Endothelial cell of umbilical vein (primary cell): Measurements from ENCODE around the gene RAB3IL1. TPM values are rescaled to one million over a fixed set of nuclear protein-coding genes. Genes with fewer than 3 reads are reported as not detected.

ENCODE experiments used
- BruUV-seq: library from RNA; stranded (reverse); fragments of 400-500 nt; replicated peaks from 2 replicates; lab custom pipeline; 2021; lab: Mats Ljungman, UMichigan
- CTCF ChIA-PET: fragments of 300-600, 350-600 bp; sonication (Branson Sonifier 250); formaldehyde crosslinking; loops from one replicate; lab custom pipeline; 2021; ENCODE audit warnings: antibody characterized with exemption, inconsistent platforms; lab: Charles Lee
- POLR2A ChIA-PET: fragments of 300-600, 350-600 bp; sonication (Branson Sonifier 250); formaldehyde crosslinking; loops from one replicate; lab custom pipeline; 2021; ENCODE audit warnings: antibody characterized with exemption, inconsistent platforms; lab: Charles Lee
- DNase-seq: peaks from one replicate; pipeline ENCODE4 v3.0.0-alpha.2; 2011; ENCODE audit warnings: low read depth, low spot score
- FAIRE-seq: peaks from 2 replicates; lab custom pipeline; 2011; peaks lifted over from hg19 to GRCh38; lab: Jason Lieb, UNC
- H2AFZ ChIP-seq: 2 replicates; pipeline ENCODE4 v1.6.0; 2012; ENCODE audit warnings: low read depth, low read length, control low read depth, inconsistent platforms
- H3K27ac ChIP-seq: 2 replicates; pipeline ENCODE4 v1.5.1; 2011; ENCODE audit warnings: low read depth, mild to moderate bottlenecking, control low read depth, low read length, moderate library complexity; ENCODE audit not compliant: insufficient read depth
- H3K27me3 ChIP-seq, 2 experiments: 2 replicates each; pipeline versions ENCODE4 v1.6.0 to v1.6.1; 2011; ENCODE audit warnings: low read length in 2 of 2, mixed read lengths in 1 of 2; ENCODE audit not compliant: control insufficient read depth in 2 of 2, insufficient read depth in 2 of 2
- H3K36me3 ChIP-seq, 2 experiments: 2 replicates in 1 of 2; 3 replicates in 1 of 2; pipeline ENCODE4 v1.5.1; 2011; ENCODE audit warnings: low read length in 2 of 2, mild to moderate bottlenecking in 1 of 2, moderate library complexity in 1 of 2; ENCODE audit not compliant: control insufficient read depth in 2 of 2, insufficient read depth in 2 of 2; ENCODE audit errors: extremely low read depth in 1 of 2
- H3K4me1 ChIP-seq: 3 replicates; pipeline ENCODE4 v1.5.1; 2011; ENCODE audit warnings: mild to moderate bottlenecking, low read length; ENCODE audit not compliant: control insufficient read depth, insufficient read depth; ENCODE audit errors: extremely low read depth
- H3K4me2 ChIP-seq: 2 replicates; pipeline ENCODE4 v1.6.1; 2011; ENCODE audit warnings: low read length, control low read depth, mixed read lengths; ENCODE audit not compliant: insufficient read depth
- H3K4me3 ChIP-seq, 3 experiments: fragments of 200-600 bp in 1 of 3; sonication (generic), shearing (Covaris generic) in 1 of 3; replicated peaks in 1 of 3; 2 replicates each; pipeline ENCODE4 v1.5.1; 2011 to 2016; ENCODE audit warnings: control low read depth in 3 of 3, low read length in 3 of 3, mild to moderate bottlenecking in 2 of 3, inconsistent platforms in 1 of 3, low read depth in 1 of 3, moderate library complexity in 1 of 3; ENCODE audit not compliant: insufficient read depth in 1 of 3
- H3K79me2 ChIP-seq: 2 replicates; pipeline ENCODE4 v1.6.0; 2012; ENCODE audit warnings: low read length, inconsistent platforms; ENCODE audit not compliant: control insufficient read depth, insufficient read depth
- H3K9ac ChIP-seq: replicated peaks from 2 replicates; pipeline ENCODE3; 2011; ENCODE audit warnings: low read length, control low read depth; ENCODE audit not compliant: insufficient read depth; ENCODE audit errors: extremely low read depth
- H3K9me1 ChIP-seq: replicated peaks from 3 replicates; pipeline ENCODE4 v1.6.0; 2011; ENCODE audit warnings: mild to moderate bottlenecking, low read length; ENCODE audit not compliant: control insufficient read depth, insufficient read depth; ENCODE audit errors: extremely low read depth
- H3K9me3 ChIP-seq: replicated peaks from 2 replicates; pipeline ENCODE4 v1.5.1; 2012; ENCODE audit warnings: low read length, inconsistent platforms; ENCODE audit not compliant: control insufficient read depth, insufficient read depth
- H4K20me1 ChIP-seq: replicated peaks from 2 replicates; pipeline ENCODE3; 2011; ENCODE audit warnings: mild to moderate bottlenecking, low read length; ENCODE audit not compliant: control insufficient read depth, insufficient read depth; ENCODE audit errors: extremely low read depth
- EZH2 ChIP-seq: IDR thresholded peaks from 2 replicates; pipeline ENCODE4 v1.6.1; 2012; ENCODE audit warnings: borderline replicate concordance, low read depth, mild to moderate bottlenecking, moderate library complexity, low read length, inconsistent platforms; ENCODE audit not compliant: severe bottlenecking
- FOS ChIP-seq: IDR thresholded peaks from 2 replicates; pipeline ENCODE4 v1.6.1; 2011; ENCODE audit warnings: mild to moderate bottlenecking, low read length, moderate library complexity, borderline replicate concordance; ENCODE audit not compliant: insufficient read depth
- GATA2 ChIP-seq: IDR thresholded peaks from 2 replicates; pipeline ENCODE4 v1.7.0; 2011; ENCODE audit warnings: low read depth, mild to moderate bottlenecking, moderate library complexity, mixed read lengths, low read length; ENCODE audit not compliant: insufficient read length, insufficient read depth
- JUN ChIP-seq: IDR thresholded peaks from 2 replicates; pipeline ENCODE4 v1.6.1; 2011; ENCODE audit warnings: borderline replicate concordance, low read depth; ENCODE audit not compliant: insufficient read length, insufficient read depth
- MYC ChIP-seq: IDR thresholded peaks from one replicate; pipeline ENCODE4 v1.6.1; 2011; ENCODE audit warnings: mild to moderate bottlenecking, low read depth, low read length
- POLR2A ChIP-seq: IDR thresholded peaks from 2 replicates; pipeline ENCODE4 v1.6.1; 2012; ENCODE audit warnings: low read depth, mild to moderate bottlenecking, control low read depth, low read length
- POLR2AphosphoS5 ChIP-seq: IDR thresholded peaks from 2 replicates; pipeline ENCODE4 v1.6.1; 2012; ENCODE audit warnings: low read depth, mild to moderate bottlenecking, control low read depth, low read length, moderate library complexity; ENCODE audit not compliant: insufficient read depth
- dilution Hi-C: fragments of 300-500 bp; cut with MboI; formaldehyde crosslinking; loops from one replicate; pipeline ENCODE4 v1.15.0; 2019; ENCODE audit warnings: low sequenced_read_pairs; ENCODE audit not compliant: extremely low pct_ligation_motif_present
- intact Hi-C: fragments of 100-400 bp; cut with micrococcal nuclease; formaldehyde crosslinking; loops from one replicate; pipeline ENCODE4 v1.10.0; 2022
- polyA plus RNA-seq, 4 experiments: library from polyadenylated mRNA; depleted of rRNA in 3 of 4; stranded (reverse) in 3 of 4; unstranded in 1 of 4; fragments of >200 nt; gene quantifications; 2 replicates each; pipeline versions ENCODE4 v1.2.1 to v1.2.3, GENCODE V29; 2011 to 2012; ENCODE audit warnings: missing spikeins in 1 of 4
- total RNA-seq: library from RNA; stranded (reverse); gene quantifications from 2 replicates; pipeline ENCODE4 v1.2.3, GENCODE V29; 2021
- TF ChIP-seq, protein P1 (sequence below): IDR thresholded peaks from 2 replicates; pipeline ENCODE4 v1.6.1; 2011; ENCODE audit not compliant: insufficient read depth, insufficient read length
- TF ChIP-seq, protein P2 (sequence below), 2 donors: IDR thresholded peaks; 1 replicate in 1 of 2; 2 replicates in 1 of 2; pipeline ENCODE4 v1.5.1; 2011; ENCODE audit warnings: low read length in 2 of 2, mild to moderate bottlenecking in 2 of 2, moderate library complexity in 2 of 2, control low read depth in 1 of 2, inconsistent platforms in 1 of 2, low read depth in 1 of 2; ENCODE audit not compliant: insufficient read depth in 1 of 2; ENCODE audit errors: extremely low read depth in 1 of 2

The RAB3IL1 gene
- total and polyA plus RNA-seq, 2 donors (not counting 3 experiments of a cell fraction or from before 2014, with no cell fraction given) = 1.8 to 3.6 TPM

DNA sequence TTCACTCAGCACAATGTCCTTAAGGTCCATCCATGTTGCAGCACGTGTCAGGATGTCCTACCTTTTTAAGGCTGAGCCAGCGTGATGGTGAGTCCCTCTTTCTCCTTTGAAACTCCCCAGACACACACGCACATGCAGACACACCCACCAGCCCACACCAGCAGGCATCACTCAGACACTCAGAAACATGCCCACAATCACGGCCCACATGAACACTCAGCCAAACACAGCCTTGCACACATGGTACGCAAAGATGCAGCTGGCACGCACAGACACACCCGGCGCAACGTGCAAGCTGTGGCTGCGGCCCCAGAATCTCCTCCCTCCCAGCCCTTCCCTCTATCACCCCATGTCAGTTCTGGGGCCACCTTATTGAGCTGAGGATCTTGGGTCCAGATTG, 34.0 kb downstream of the RAB3IL1 start:
- H3K9me1 ChIP-seq = no peaks in the 10 kb centered on the region
- H3K9ac ChIP-seq = no peak overlapping the region
- no peaks in the 10 kb centered on the region for H3K27me3 ChIP-seq
- CTCF ChIA-PET = interaction anchor here (0.7 to 3.1 kb wide), 5 partner anchors 12 to 225 kb away, joined by 3 to 19 read pairs (median 3); no protein-coding TSS in a partner anchor
- no TSS peak for BruUV-seq
- POLR2A ChIA-PET = no interaction called here
- H3K4me3 ChIP-seq = no peak overlapping the region
- no peak for FAIRE-seq
- no peaks in the 10 kb centered on the region for H3K9me3 ChIP-seq
- intact Hi-C loops (no loop called here), dilution Hi-C loops (no loop called here)
- peaks cover 67% of the 10 kb centered on the region for H3K79me2 ChIP-seq
- peaks cover 22% of the 10 kb centered on the region for H3K4me1 ChIP-seq
- no peak overlapping the region for H2AFZ ChIP-seq
- TF ChIP-seq FOS (no peak), MYC (no peak)
- DNase-seq = no peak
- H3K27ac ChIP-seq = no peak overlapping the region
- H4K20me1 ChIP-seq = no peaks in the 10 kb centered on the region
- H3K36me3 ChIP-seq = peaks cover 11 to 21% of the 10 kb centered on the region in 2 experiments
- no peak overlapping the region for H3K4me2 ChIP-seq

DNA sequence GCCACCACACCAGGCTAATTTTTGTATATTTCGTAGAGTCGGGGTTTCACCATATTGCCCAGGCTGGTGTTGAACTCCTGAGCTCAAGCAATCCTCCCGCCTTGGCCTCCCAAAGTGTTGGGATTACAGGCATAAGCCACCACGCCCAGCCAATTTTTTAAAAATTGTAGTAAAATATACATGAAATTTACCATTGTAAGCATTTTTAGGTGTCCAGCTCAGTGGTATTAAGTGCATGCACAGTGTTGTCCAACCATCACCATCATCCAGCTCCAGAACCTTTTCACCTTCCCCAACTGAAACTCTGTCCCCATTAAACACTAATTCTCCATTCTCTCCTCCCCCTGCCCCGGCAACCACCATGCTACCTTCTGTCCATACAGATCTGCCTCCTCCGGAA, 34.5 kb downstream of the RAB3IL1 start:
- Histone ChIP-seq H2AFZ (no peak overlapping the region), H3K27me3 (no peaks in the 10 kb centered on the region), H3K9me1 (no peaks in the 10 kb centered on the region), H3K4me1 (peaks cover 19% of the 10 kb centered on the region), H3K4me3 (no peak overlapping the region), H3K4me2 (no peak overlapping the region), H4K20me1 (no peaks in the 10 kb centered on the region), H3K9ac (no peak overlapping the region), H3K9me3 (no peaks in the 10 kb centered on the region), H3K79me2 (peaks cover 66% of the 10 kb centered on the region), H3K36me3 (peaks cover 11 to 26% of the 10 kb centered on the region in 2 experiments), H3K27ac (no peak overlapping the region)
- FAIRE-seq = no peak
- TF ChIP-seq FOS (no peak), EZH2 (no peak), GATA2 (no peak), JUN (no peak), MYC (no peak), POLR2A (no peak), POLR2AphosphoS5 (no peak)
- TF ChIP-seq, protein P1, sequence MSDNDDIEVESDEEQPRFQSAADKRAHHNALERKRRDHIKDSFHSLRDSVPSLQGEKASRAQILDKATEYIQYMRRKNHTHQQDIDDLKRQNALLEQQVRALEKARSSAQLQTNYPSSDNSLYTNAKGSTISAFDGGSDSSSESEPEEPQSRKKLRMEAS = no peak
- TF ChIP-seq, protein P2, sequence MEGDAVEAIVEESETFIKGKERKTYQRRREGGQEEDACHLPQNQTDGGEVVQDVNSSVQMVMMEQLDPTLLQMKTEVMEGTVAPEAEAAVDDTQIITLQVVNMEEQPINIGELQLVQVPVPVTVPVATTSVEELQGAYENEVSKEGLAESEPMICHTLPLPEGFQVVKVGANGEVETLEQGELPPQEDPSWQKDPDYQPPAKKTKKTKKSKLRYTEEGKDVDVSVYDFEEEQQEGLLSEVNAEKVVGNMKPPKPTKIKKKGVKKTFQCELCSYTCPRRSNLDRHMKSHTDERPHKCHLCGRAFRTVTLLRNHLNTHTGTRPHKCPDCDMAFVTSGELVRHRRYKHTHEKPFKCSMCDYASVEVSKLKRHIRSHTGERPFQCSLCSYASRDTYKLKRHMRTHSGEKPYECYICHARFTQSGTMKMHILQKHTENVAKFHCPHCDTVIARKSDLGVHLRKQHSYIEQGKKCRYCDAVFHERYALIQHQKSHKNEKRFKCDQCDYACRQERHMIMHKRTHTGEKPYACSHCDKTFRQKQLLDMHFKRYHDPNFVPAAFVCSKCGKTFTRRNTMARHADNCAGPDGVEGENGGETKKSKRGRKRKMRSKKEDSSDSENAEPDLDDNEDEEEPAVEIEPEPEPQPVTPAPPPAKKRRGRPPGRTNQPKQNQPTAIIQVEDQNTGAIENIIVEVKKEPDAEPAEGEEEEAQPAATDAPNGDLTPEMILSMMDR (IDR thresholded peaks at IDR 0.05; ENCODE audit: extremely low read depth in 1 of 2, insufficient read depth in 1 of 2, low read depth in 1 of 2, low read length in 2 of 2) = no peak
- ChIA-PET POLR2A (interaction anchor here (0.6 kb wide), 1 partner anchor 8 kb away, joined by 8 read pairs; no protein-coding TSS in a partner anchor), CTCF (interaction anchor here (1.1 to 3.1 kb wide), 3 partner anchors 12 to 226 kb away, joined by 3 to 19 read pairs (median 13); no protein-coding TSS in a partner anchor)
- DNase-seq = no peak
- intact Hi-C loops = no loop called here
- dilution Hi-C loops = no loop called here
- no TSS peak for BruUV-seq
